H1 (cell line): ENCODE data around the gene FAM174B. TPM values are rescaled to one million over a fixed set of nuclear protein-coding genes. Genes with fewer than 3 reads are reported as not detected.

Experiments
- SP4 ChIP-seq: IDR thresholded peaks from 2 replicates; pipeline ENCODE4 v1.6.1; 2012; ENCODE audit warnings: low read length, inconsistent platforms
- polyA plus RNA-seq, 7 experiments: library from polyadenylated mRNA; depleted of rRNA in 3 of 7; stranded (reverse) in 5 of 7; unstranded in 2 of 7; fragments of >200 nt in 5 of 7; fragments of 200-250 nt in 2 of 7; gene quantifications; 1 replicate in 5 of 7; 2 replicates in 1 of 7; 4 replicates in 1 of 7; pipeline versions ENCODE4 v1.2.1 to v1.2.3, GENCODE V29; 2011 to 2013; ENCODE audit warnings: missing spikeins in 2 of 7, mixed read lengths in 2 of 7
- total RNA-seq: library from RNA; stranded (reverse); fragmentation: NEBNext Ultra II Directional; extraction: Animal tissue kit (Norgen Biotek cat#: 25700); gene quantifications from 2 replicates; pipeline ENCODE4 v1.2.1, GENCODE V29; 2021

FAM174B gene
- total and polyA plus RNA-seq, 2 of the 8 experiments (the other 6 are each of a cell fraction or from before 2014, with no cell fraction given): 9.3 to 35.2 TPM

DNA sequence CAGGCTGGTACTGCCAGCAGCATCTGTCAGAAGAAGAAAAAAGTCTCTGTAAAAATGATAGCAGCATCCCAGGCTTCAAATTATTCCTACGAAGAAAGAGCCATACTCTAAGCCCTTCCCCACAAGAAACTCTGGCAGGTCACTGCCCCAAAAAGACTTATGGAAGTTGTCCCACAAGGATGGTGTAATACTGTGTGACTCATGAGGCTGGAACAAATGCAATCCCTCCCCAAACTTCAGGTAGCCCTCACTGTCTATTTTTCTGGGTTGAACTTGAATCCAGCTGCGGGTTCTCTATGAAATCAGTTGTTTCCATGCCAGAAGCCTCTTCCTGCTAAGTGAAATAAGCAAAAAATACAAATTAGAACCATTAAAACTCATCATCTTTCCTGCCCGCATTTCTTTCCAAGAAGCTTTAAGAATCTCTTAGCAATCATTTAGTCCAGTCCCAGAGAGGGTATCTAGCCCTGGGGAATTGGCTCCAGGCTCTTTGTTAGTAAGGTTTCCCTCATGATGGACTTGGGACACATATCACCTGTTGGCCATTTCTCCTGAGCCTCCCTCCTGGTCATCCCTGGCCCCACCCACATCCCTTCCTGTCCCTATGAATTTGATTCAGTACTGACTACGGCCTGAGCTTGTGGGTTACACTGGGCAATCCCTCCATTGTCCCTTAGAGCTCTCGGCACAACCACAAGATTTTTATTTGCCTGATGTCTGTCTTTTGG, 51.7 kb downstream of the FAM174B start (continued):
- TF ChIP-seq SP4: no peak
- TF ChIP-seq, all 59 proteins: peak for 0
